HUES48 (cell line): ENCODE data around the gene PDE4D.
A peak's percentile ranks its signal among the peaks of the same experiment; 100 is the strongest.

Source experiments
- H3K27ac ChIP-seq: one replicate; pipeline ENCODE4 v1.7.0; 2013; ENCODE audit warnings: low read depth, low read length, inconsistent platforms
- H3K27me3 ChIP-seq: 2 replicates; pipeline ENCODE4 v1.6.1; 2013; ENCODE audit warnings: mild to moderate bottlenecking, low read length; ENCODE audit not compliant: control insufficient read depth, insufficient read depth
- H3K36me3 ChIP-seq: 2 replicates; pipeline ENCODE4 v1.6.1; 2013; ENCODE audit warnings: low read length; ENCODE audit not compliant: control insufficient read depth, insufficient read depth
- H3K4me1 ChIP-seq: 2 replicates; pipeline ENCODE4 v1.6.1; 2013; ENCODE audit warnings: mild to moderate bottlenecking, low read length; ENCODE audit not compliant: control insufficient read depth, insufficient read depth
- H3K4me3 ChIP-seq: 2 replicates; pipeline ENCODE4 v1.5.1; 2013; ENCODE audit warnings: mild to moderate bottlenecking, low read depth, low read length
- H3K9ac ChIP-seq: 2 replicates; pipeline ENCODE4 v1.6.1; 2013; ENCODE audit warnings: mild to moderate bottlenecking, low read depth, low read length, moderate library complexity
- H3K9me3 ChIP-seq: 2 replicates; pipeline ENCODE4 v1.6.1; 2013; ENCODE audit warnings: low read length; ENCODE audit not compliant: control insufficient read depth, insufficient read depth

Gene PDE4D

DNA sequence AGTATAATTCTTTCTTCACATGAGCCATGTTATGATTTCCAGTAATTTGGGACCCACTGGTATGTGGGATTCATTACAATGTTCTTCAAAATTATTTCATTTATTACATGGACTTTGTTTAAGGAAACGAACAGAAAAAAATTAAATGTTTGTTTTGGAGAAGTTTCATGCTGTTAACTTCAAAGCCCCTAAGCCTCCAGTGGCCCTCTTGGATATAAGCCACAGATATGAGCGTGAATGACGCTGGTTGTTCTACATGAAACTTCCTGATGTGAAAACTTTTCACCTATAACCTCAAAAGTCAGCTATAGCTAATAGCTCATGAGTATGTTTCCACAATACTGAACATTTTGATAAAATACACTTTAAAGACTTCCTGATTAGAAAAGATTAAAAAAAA is 334.2 kb downstream of the PDE4D start:
- H3K36me3 ChIP-seq: no peaks in the 10 kb centered on the region
- H3K9ac ChIP-seq: no peak overlapping the region
- H3K4me3 ChIP-seq: no peak overlapping the region
- H3K27me3 ChIP-seq: no peaks in the 10 kb centered on the region
- H3K9me3 ChIP-seq: no peaks in the 10 kb centered on the region
- no peak overlapping the region for H3K27ac ChIP-seq
- peaks cover 47% of the 10 kb centered on the region for H3K4me1 ChIP-seq

DNA sequence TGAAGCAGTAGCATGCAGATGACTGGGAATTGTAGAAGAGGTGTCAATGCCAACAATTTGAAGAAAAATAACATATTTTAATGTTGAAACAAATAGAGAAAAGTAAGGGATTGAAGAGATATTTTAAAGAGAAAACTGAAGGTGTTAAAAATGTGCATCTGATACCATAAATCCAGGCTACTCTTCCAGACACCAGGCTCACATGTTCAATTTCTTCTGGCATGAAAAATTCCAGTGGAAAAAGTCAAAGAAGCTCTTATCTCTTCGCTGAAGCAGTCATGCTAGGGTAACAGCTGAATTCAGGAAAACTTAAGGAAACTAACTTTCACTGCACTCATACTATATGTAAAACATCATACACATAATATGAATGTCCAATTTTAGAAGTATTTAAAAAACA is 335.0 kb downstream of the PDE4D start:
- peaks cover 44% of the 10 kb centered on the region for H3K4me1 ChIP-seq
- H3K4me3 ChIP-seq: no peak overlapping the region
- H3K9ac ChIP-seq: no peak overlapping the region
- H3K36me3 ChIP-seq: no peaks in the 10 kb centered on the region
- H3K27me3 ChIP-seq: no peaks in the 10 kb centered on the region
- no peak overlapping the region for H3K27ac ChIP-seq
- H3K9me3 ChIP-seq: no peaks in the 10 kb centered on the region

DNA sequence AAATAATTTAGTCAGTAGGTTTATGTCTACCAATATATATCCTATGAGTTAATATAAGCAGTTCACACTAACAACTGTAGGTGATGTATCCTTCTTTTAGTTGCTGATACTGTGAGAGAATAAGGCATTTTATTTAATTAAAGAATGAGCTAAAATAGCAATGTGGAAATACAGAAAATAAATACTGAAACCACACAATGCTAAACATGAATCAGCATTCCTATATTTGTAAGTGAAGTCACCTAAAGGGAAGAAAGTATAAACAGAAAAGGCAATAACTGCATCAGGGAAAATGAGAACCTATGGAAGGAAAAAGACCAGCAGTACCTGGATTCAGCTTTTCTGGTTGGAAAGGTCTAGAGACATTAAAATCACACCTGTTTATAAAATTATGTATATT is 336.0 kb downstream of the PDE4D start:
- Histone ChIP-seq H3K27ac (no peak overlapping the region), H3K36me3 (no peaks in the 10 kb centered on the region), H3K9ac (no peak overlapping the region), H3K4me3 (no peak overlapping the region), H3K9me3 (no peaks in the 10 kb centered on the region), H3K27me3 (no peaks in the 10 kb centered on the region), H3K4me1 (peaks cover 35% of the 10 kb centered on the region)

DNA sequence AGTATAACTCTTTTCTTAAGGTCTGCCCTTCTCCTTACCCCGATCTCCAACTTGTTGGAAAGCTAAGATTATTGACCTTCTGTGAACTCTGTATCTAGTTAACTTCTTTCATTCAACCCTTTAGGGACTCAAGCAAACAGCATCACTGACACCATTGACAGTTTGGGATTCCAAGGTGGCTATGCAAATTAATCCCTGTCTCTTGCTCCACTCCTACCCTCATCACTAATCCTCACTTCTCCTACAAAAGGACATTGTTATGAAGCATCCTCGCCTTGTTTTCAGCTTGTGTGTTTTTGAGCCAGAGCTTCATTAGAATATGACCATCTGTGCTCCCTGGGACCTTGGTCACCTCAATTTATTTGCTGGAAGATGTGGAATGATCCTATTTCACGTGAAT is 337.9 kb downstream of the PDE4D start:
- Histone ChIP-seq H3K4me1 (peaks cover 27% of the 10 kb centered on the region), H3K27ac (peak overlapping the region; percentile 63), H3K9ac (no peak overlapping the region), H3K27me3 (no peaks in the 10 kb centered on the region), H3K36me3 (no peaks in the 10 kb centered on the region), H3K9me3 (no peaks in the 10 kb centered on the region), H3K4me3 (no peak overlapping the region)

DNA sequence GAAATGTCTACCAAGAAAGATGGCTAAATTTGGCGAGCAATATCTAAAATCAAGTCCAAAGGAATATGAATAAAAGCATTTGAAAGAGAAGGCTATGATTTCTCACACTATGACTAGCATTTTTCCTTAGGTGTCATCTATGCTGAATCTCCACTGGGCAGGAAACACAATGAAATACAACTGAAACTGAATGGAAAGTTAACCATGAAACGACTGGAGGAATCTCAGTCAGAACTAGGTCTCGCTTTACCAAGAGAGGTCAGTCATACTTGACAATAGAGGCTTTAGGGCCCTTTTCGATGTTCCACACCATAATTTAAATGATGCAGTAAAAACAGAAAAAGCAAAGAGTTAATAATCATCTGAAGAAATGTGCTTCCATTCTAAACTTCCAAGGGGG is 339.0 kb downstream of the PDE4D start:
- Histone ChIP-seq H3K9ac (no peak overlapping the region), H3K9me3 (no peaks in the 10 kb centered on the region), H3K27me3 (no peaks in the 10 kb centered on the region), H3K4me3 (no peak overlapping the region), H3K27ac (no peak overlapping the region), H3K4me1 (peaks cover 22% of the 10 kb centered on the region), H3K36me3 (no peaks in the 10 kb centered on the region)

DNA sequence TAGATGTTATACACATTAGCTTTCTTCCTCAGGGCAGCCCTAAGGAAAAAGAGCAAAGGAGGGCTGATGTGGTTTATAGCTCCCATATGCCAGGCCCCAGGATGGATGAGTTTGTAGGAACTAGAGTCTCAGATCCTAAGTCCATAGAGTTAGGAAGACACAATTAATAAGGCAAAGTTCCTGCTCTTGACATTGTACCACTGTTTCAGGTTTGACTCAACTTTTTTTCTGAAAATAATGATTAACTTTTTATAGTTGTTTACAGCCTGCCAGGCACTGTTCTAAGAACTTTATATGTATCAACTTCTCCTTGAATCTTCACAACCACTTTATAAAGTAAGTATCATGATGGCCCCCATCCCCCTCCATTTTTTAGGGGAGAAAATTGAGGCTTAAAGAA is 339.5 kb downstream of the PDE4D start:
- no peaks in the 10 kb centered on the region for H3K36me3 ChIP-seq
- no peak overlapping the region for H3K27ac ChIP-seq
- peaks cover 19% of the 10 kb centered on the region for H3K4me1 ChIP-seq
- H3K9ac ChIP-seq: no peak overlapping the region
- no peaks in the 10 kb centered on the region for H3K27me3 ChIP-seq
- H3K9me3 ChIP-seq: no peaks in the 10 kb centered on the region
- no peak overlapping the region for H3K4me3 ChIP-seq

DNA sequence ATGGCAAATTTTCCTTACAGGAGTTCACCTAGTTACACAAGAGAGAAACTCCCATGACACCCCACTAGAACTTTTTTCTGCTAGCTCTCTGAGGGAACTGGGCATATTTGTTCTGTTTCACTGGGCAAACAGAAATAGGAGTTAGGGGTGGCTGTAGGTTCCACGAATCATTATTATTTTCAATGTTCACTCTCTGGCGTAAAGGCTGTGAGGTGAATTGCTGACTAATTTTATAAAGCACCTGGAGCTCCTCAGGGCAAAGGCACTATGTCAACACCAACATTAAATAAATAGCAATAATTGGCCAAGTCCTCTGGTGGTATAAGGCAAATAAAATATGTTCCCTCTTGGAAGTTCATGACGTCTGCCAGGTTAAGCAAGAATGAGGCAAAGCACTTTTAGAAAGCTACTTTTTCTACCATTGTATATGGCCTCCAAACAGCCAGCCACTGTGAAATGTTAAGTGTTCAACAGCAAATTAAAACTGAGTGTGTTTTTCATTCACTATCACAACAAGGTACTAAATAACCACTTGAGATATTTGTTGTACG is 344.6 kb downstream of the PDE4D start:
- peaks cover 5% of the 10 kb centered on the region for H3K4me1 ChIP-seq
- H3K36me3 ChIP-seq: no peaks in the 10 kb centered on the region
- H3K27ac ChIP-seq: no peak overlapping the region
- H3K27me3 ChIP-seq: no peaks in the 10 kb centered on the region
- H3K9ac ChIP-seq: no peak overlapping the region
- no peak overlapping the region for H3K4me3 ChIP-seq
- H3K9me3 ChIP-seq: no peaks in the 10 kb centered on the region

DNA sequence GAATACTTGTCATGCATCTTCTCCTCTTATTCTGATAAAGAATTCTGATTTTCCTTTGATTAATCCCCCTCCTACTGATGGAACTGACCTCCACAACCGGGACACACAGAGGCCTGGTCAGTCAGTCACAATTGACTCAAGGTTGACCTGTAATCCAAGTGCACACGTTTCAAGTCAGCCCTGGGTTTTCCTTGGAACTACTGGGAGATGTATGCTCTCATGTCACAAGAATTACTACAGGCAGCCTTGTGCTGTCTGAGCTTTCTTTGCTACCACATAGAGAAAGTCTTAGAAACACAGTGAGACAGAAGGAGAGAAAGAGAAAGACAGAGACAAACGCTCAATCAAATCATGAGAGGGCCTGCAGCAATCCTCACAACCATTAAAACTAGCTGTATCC is 345.8 kb downstream of the PDE4D start:
- no peak overlapping the region for H3K4me3 ChIP-seq
- peaks cover 11% of the 10 kb centered on the region for H3K4me1 ChIP-seq
- no peaks in the 10 kb centered on the region for H3K9me3 ChIP-seq
- H3K27me3 ChIP-seq: no peaks in the 10 kb centered on the region
- no peak overlapping the region for H3K9ac ChIP-seq
- no peak overlapping the region for H3K27ac ChIP-seq
- no peaks in the 10 kb centered on the region for H3K36me3 ChIP-seq

DNA sequence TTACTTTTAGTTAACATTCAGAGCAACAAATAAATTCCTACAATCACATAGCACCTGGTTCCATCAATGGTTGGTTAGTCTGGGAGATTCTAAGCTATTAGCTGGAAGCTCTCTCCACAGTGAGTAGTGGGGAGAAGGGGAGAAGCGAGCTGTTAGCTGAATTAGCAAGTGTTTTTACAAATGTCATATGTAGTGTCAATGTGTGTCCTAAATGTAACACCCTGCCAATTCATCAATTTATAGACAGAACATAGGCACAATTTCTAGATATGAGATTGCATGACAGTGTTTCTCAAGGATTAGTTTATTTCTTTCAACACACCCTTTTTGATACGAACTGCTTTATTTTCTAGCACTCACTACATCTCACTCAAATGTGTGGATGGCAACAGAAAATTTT is 349.0 kb downstream of the PDE4D start:
- no peaks in the 10 kb centered on the region for H3K9me3 ChIP-seq
- no peak overlapping the region for H3K9ac ChIP-seq
- H3K4me3 ChIP-seq: no peak overlapping the region
- no peak overlapping the region for H3K27ac ChIP-seq
- no peaks in the 10 kb centered on the region for H3K27me3 ChIP-seq
- H3K4me1 ChIP-seq: peaks cover 11% of the 10 kb centered on the region
- H3K36me3 ChIP-seq: no peaks in the 10 kb centered on the region

DNA sequence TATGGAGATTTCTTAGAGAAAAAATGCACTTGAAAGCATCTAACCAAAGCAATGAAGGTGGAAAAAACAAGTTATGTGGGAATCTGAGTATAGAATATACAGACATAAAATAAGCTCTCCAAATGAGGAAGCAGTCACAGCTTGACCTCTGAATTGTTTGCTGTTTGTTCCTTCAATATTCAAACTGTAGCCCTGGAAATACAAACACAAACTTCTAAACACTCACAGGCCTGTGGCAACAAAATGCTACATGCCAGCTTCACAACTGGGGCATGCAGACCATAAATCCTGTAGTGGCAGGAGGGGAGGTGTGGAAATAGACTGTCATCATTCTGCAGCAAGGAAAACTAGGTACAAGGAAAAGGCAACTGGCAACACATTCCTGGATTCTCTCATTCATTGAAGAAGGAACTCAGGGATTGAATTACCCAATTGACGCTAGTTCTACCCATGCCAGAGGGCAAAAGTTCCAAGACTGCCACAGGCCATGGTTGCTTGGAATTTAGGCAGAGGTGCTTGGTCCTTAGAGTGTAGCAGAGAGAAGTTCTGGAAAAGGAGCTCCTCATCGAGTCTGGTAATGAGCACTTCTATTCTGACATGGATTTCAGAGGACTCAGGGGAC is 349.6 kb downstream of the PDE4D start:
- Histone ChIP-seq H3K4me3 (no peak overlapping the region), H3K9ac (no peak overlapping the region), H3K36me3 (no peaks in the 10 kb centered on the region), H3K9me3 (no peaks in the 10 kb centered on the region), H3K27ac (no peak overlapping the region), H3K27me3 (no peaks in the 10 kb centered on the region), H3K4me1 (peaks cover 11% of the 10 kb centered on the region)

DNA sequence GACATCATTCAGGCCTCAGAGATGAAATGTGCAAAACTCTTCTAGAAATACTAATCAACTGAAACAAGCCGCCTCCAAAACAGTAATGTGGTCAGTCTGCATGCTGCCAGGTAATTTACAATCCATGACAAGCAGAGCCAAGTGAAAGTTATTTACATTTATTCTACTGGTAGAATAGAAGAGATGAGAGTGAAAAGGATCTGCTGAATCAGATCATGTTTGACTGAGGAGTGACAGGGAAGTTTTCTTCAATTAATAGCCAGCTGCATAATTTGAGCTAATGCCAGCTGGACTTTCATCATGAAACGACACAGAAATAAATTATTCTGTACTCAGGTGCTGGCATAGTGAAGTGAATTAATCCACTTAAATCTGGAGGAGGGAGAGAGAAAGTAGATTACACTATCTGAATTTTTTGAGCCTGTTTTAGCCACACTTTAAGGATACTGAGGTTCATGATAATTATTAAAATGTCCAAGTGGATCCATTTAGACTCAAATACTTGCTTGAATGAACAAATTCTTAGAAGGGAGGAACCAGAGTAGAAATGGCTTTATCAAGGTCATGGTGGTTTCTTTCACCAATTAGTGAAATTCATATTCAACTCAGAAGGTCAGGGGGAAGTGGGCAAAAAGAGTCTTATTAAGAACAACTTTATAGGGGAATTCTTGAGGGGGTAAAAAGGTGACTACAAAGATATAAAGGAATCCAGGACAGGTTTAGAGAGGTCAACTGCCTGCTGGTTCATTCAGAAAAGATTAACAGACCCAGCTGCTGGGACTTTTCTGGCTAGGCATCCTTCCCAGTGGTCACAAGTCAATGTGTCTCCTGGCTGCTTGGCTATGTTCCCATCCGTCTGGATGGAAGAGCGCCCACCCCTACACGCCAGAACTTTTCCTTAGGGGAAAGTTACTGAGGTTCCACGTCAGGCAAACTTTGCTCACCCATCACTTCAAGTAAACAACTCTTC is 350.4 kb downstream of the PDE4D start:
- no peak overlapping the region for H3K27ac ChIP-seq

More for the DNA sequence above, 350.4 kb downstream of the PDE4D start:
- no peaks in the 10 kb centered on the region for H3K27me3 ChIP-seq
- peaks cover 11% of the 10 kb centered on the region for H3K4me1 ChIP-seq
- no peak overlapping the region for H3K9ac ChIP-seq
- no peaks in the 10 kb centered on the region for H3K9me3 ChIP-seq
- no peaks in the 10 kb centered on the region for H3K36me3 ChIP-seq
- no peak overlapping the region for H3K4me3 ChIP-seq
